Measurements from ENCODE around the gene PLTP.
"Not testable (repeated sequence)": the region's sequence is repeated elsewhere in the genome, so short reads cannot be mapped to it uniquely, and the experiment has no call there.

PLTP gene

DNA sequence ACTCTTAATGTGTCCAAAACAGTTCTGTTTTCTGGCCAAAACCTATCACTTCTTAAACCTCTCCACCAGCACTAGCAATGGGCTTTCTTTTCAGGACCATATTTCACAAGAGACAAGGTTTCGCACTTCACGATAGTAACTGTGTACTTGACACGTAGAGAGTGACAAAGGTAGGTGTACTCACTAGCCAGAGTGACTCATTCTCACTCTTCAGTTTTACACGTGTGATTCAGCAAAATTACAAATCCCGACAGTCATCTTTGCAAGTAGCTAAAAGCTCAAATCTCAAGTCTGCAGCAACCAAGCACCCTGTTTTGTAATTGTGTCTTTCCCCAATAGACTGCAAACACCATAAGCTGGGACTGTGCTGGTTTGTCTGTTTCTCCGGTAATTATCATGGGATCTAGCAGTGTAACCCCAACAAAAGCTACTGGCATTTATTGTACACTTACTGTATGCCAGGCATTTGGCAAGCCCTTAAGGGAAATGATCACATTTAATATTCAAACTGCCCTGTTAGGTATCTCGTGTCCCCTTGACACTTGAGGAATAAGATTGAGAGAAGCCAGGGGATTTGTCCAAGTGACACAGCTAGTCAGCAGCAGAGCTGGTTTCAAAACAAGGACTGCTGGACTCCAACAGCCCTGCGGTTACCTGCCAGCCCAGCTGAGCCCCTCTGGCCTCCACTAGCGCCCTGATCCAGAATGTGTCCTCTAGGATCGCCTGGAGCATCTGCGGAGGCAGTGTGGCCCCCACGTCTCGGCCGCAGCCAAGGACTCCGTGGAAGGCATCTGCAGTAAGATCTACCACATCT is 32.4 kb upstream of the PLTP start:
- DNase-seq (ENCODE audit: low read depth in 2 of 2) = no peak

GRCh38 chr20:45943613-45944012 is 31.7 kb upstream of the PLTP start:
- DNase-seq (ENCODE audit: low read depth in 2 of 2) = no peak

- no peak for DNase-seq (ENCODE audit: low read depth in 2 of 2)
These were observed 28.5 kb upstream of the PLTP start for GRCh38 chr20:45940469-45940868.

DNA sequence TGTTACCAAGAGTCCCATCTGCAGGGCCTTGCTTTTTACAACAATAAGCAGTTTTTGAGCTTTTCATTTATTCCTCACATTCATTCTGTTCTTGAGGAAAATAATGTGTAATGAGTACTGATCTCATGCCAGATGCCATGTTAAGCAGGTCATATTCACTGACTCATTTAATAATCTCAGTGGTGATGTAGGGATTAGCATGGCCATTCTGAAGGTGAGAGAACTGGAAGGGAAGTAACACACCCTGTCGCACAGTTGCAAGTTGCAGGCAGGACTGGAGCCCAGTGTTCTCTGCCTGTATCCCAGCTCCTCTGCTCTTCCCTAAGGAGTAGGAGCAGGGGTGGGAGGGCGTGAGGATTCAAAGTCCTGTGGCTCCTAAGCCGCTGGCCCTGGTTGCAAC is 28.1 kb upstream of the PLTP start:
- DNase-seq (ENCODE audit: low read depth in 2 of 2) = no peak

- no peak for DNase-seq (ENCODE audit: low read depth in 2 of 2)
These were observed 26.9 kb upstream of the PLTP start for GRCh38 chr20:45938727-45939438.

DNA sequence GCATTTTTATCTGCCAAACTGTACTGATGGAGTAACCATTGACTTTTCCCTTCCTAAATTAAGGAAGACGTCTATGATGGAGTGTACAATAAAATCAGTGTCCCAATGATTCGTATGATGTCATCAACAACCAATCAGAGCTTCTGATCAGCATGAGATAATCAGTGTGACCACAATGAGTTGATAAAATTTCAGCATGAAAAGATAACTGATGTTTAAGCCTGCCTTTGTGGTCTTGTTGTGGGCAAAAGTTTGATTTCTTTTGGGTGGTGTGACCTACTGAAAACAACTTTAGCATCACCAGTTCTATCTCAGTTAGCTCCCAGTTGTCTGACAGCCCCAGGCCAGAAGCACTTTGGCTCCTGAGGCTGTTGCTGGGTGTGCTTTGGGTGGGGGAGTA is 25.8 kb upstream of the PLTP start:
- no peak for DNase-seq (ENCODE audit: low read depth in 2 of 2)

- DNase-seq (ENCODE audit: low read depth in 2 of 2) = no peak
These were observed 23.6 kb upstream of the PLTP start for GRCh38 chr20:45935416-45936046.

- DNase-seq (ENCODE audit: low read depth in 2 of 2) = peak; percentile 95 to 97
These were observed 22.8 kb upstream of the PLTP start, which contains the start of gene PCIF1 for GRCh38 chr20:45934586-45935415. TSS of gene PCIF1 (plus strand) at chr20:45934683. CDS start at chr20:45939000, 4,317 bp downstream.

GRCh38 chr20:45934046-45934585 is 22.2 kb upstream of the PLTP start:
- peak in 1 of 2 experiments; percentile 30 for DNase-seq (ENCODE audit: low read depth in 2 of 2)

- DNase-seq (ENCODE audit: low read depth in 2 of 2) = peak in 1 of 2 experiments; percentile 59
These were observed 21.5 kb upstream of the PLTP start for GRCh38 chr20:45933266-45934045.

GRCh38 chr20:45931680-45932079 is 19.7 kb upstream of the PLTP start:
- not testable (repeated sequence) for DNase-seq (ENCODE audit: low read depth in 2 of 2)

- no peak for DNase-seq (ENCODE audit: low read depth in 2 of 2)
These were observed 15.3 kb upstream of the PLTP start for GRCh38 chr20:45927071-45927878.

- DNase-seq (ENCODE audit: low read depth in 2 of 2) = no peak
These were observed 14.7 kb upstream of the PLTP start for GRCh38 chr20:45926731-45927070.

DNA sequence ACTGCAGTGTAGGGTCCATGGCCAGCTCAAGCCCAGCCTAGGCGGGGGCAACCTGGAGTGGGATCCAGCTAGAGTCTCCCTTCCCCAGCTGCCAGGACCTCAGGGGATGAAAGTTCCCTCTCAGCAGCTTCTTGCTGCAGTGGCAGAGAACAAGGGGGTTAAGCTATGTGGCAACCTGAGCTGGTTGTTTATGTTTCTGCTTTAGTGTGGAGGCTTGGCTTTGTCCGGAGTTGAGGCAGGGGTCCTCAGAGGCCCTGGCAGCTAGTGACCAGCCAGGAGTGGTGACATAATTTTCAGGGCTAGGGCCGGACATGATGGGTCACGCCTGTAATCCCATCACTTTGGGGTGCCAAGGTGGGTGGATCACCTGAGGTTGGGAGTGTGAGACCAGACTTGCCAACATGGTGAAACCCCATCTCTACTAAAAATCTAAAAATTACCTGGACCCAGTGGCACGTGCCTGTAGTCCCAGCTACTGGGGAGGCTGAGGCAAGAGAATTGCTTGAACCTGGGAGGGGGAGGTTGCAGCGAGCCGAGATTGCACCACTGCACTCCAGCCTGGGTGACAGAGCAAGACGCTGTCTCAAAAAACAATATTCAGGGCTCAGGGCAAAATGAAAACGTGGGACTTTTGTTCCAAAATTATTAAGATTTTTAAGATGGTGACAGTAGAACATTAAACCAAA is 14.0 kb upstream of the PLTP start:
- no peak for DNase-seq (ENCODE audit: low read depth in 2 of 2)

GRCh38 chr20:45924391-45925261 is 12.7 kb upstream of the PLTP start:
- DNase-seq (ENCODE audit: low read depth in 2 of 2) = no peak

DNA sequence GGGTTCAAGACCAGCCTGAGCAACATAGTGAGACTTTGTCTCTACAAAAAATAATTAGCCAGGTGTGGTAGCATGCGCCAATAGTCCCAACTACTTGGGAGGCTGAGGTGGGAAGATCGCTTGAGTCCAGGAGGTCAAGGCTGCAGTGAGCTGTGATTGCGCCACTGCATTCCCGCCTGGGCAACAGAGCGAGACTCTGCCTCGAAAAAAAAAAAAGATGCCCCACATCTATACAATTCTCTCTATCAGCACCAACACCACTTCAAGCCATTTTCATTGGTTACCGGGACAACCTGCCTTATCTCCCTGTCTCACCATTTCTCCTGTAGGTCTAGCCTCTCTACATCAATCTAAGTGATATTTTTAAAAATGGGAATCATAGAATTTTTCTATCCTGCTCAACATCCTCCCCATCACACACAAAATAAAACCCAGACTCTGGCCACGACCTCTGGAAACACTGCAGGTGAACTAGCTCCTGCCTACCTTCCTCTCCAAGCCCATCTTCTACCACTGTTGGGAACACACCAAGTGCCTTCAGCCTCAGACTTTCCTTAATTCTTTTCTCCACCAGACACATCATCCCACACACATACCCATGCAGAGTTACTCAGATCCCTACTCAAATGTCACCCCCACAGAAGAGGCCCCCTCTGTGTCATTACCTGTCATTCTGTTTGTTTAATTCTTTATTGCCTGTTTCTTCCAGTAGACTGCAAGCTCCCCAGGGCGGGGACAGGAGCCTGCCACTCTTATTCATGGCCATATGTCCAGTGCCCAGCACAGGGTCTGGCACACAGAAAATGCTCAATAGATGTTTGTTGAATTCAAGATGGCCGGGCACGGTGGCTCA is 9.6 kb upstream of the PLTP start:
- no peak for DNase-seq (ENCODE audit: low read depth in 2 of 2)
